Dendritic cell treated with granulocyte-macrophage colony-stimulating factor and Interleukin-4, amounts not matched to agents 40 ng/mL and 50 ng/mL, for 4 days (primary cell): ENCODE data around the gene SP7.

ENCODE experiments used
- H3K27ac Mint-ChIP-seq: one replicate; pipeline ENCODE4 v1.8.0; 2022; ENCODE audit warnings: mild to moderate bottlenecking, mixed read lengths
- H3K27me3 Mint-ChIP-seq: one replicate; pipeline ENCODE4 v1.8.0; 2022; ENCODE audit warnings: mild to moderate bottlenecking, mixed read lengths
- H3K36me3 Mint-ChIP-seq: one replicate; pipeline ENCODE4 v1.8.0; 2022; ENCODE audit warnings: low read depth, mixed read lengths
- H3K4me1 Mint-ChIP-seq: one replicate; pipeline ENCODE4 v1.8.0; 2022; ENCODE audit warnings: low read depth, mixed read lengths
- H3K4me3 Mint-ChIP-seq: one replicate; pipeline ENCODE4 v1.8.0; 2022; ENCODE audit warnings: mild to moderate bottlenecking, moderate library complexity, mixed read lengths
- H3K9me3 Mint-ChIP-seq: one replicate; pipeline ENCODE4 v1.8.0; 2022; ENCODE audit warnings: mixed read lengths
- intact Hi-C: fragments of 100-400 bp; cut with micrococcal nuclease; formaldehyde crosslinking; loops from one replicate; pipeline ENCODE4 v1.15.0; 2022

Gene SP7

DNA sequence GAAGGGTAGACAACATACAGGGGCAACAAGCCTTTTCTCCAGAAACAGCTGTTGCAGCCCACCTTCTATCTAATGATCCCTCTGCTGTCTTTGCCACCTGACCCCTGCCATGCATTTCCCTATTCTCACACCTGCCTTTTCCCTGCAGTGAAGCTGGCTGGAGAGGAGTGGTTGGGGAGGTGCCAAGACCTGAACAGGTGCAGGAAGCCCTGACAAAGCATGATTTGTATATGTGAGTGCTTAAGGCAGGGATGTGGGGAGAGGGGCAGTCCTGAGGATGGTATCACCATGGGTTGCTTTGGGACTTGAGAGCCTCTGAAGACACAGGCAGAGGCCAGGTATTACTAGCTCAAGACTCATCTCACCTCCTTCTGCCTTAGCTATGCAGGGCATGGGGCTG, 43.7 kb downstream of the SP7 start:
- Mint-ChIP-seq H3K27me3 (no peaks in the 10 kb centered on the region), H3K4me3 (no peak overlapping the region), H3K27ac (no peak overlapping the region), H3K4me1 (peaks cover 34% of the 10 kb centered on the region), H3K9me3 (no peaks in the 10 kb centered on the region), H3K36me3 (peaks cover 73% of the 10 kb centered on the region)
- intact Hi-C loops, result no loop called here

DNA sequence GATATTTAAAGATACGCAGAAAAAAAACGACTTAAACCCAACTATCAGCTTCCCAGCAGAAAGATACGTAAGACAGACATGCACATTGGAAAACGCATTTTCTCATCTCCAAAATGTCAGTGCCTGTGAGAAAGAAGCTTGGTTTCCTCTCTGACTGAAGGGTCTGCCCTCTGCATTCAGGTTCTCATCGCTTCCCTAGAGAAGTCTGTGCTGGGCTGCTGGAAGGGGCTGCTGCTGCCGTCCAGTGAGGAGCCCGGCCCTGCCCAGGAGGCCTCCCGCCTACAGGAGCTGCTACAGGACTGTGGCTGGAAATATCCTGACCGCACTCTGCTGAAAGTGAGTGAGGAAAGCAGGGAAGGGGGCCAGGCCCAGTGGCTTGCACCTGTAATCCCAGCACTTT, 45.5 kb downstream of the SP7 start:
- intact Hi-C loops, result no loop called here
- Mint-ChIP-seq H3K27ac (no peak overlapping the region), H3K36me3 (peaks cover 65% of the 10 kb centered on the region), H3K27me3 (no peaks in the 10 kb centered on the region), H3K4me1 (peaks cover 27% of the 10 kb centered on the region), H3K4me3 (no peak overlapping the region), H3K9me3 (no peaks in the 10 kb centered on the region)

DNA sequence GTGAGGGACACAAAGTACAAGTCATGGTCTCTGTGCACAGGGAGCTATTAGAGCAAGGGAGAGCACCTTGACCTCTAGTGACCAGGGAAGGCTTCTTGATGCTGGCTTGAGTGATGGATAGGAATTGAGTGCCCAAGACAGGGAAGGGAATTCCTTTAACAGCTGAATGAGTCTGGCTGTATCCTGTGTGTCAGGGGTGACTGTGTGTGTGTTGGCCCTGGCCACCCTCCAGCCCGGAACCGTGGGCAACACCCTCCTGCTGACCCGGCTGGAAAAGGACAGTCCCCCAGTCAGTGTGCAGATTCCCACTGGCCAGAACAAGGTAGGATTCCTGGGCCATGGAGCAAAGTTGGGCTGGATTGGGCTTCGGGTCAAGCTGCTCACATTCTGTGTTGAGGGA, 46.3 kb downstream of the SP7 start:
- peaks cover 24% of the 10 kb centered on the region for H3K4me1 Mint-ChIP-seq
- H3K36me3 Mint-ChIP-seq, result peaks cover 64% of the 10 kb centered on the region
- H3K27me3 Mint-ChIP-seq, result no peaks in the 10 kb centered on the region
- no peak overlapping the region for H3K4me3 Mint-ChIP-seq
- no peaks in the 10 kb centered on the region for H3K9me3 Mint-ChIP-seq
- no peak overlapping the region for H3K27ac Mint-ChIP-seq
- intact Hi-C loops, result no loop called here

GRCh38 chr12:53288322-53288721, 47.8 kb downstream of the SP7 start:
- peaks cover 22% of the 10 kb centered on the region for H3K4me1 Mint-ChIP-seq
- H3K27ac Mint-ChIP-seq, result peak overlapping the region; percentile 67
- intact Hi-C loops, result no loop called here
- H3K9me3 Mint-ChIP-seq, result no peaks in the 10 kb centered on the region
- no peaks in the 10 kb centered on the region for H3K27me3 Mint-ChIP-seq
- peaks cover 68% of the 10 kb centered on the region for H3K36me3 Mint-ChIP-seq
- H3K4me3 Mint-ChIP-seq, result no peak overlapping the region

DNA sequence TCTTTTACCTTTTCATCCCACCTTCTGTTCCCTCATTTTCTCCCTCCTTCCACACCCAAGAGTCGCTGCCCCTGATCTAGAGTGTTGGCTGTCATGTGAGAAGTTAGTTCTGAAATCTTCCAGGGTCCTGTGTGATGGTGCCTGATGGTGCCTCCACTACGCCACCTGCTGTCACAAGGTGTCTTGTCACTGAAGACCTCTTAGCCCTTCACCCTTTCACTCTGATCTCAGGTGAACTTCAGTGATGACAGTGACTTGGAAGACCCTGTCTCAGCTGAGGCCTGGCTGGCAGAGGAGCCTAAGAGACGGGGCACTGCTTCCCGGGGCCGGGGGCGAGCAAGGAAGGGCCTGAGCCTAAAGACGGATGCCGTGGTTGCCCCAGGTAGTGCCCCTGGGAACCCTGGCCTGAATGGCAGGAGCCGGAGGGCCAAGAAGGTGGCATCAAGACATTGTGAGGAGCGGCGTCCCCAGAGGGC, 48.4 kb downstream of the SP7 start:
- Mint-ChIP-seq H3K36me3 (peaks cover 68% of the 10 kb centered on the region), H3K4me3 (no peak overlapping the region), H3K27me3 (no peaks in the 10 kb centered on the region), H3K4me1 (peaks cover 22% of the 10 kb centered on the region), H3K27ac (peak overlapping the region; percentile 67), H3K9me3 (no peaks in the 10 kb centered on the region)
- intact Hi-C loops, result loop anchor here (1.0 kb wide), 1 partner anchor 74 kb away; no protein-coding TSS in a partner anchor

- Mint-ChIP-seq H3K27me3 (no peaks in the 10 kb centered on the region), H3K4me3 (no peak overlapping the region), H3K27ac (peak overlapping the region; percentile 67), H3K4me1 (peaks cover 22% of the 10 kb centered on the region), H3K36me3 (peaks cover 71% of the 10 kb centered on the region), H3K9me3 (no peaks in the 10 kb centered on the region)
- intact Hi-C loops, result no loop called here
Observed at GRCh38 chr12:53286448-53286847, 49.7 kb downstream of the SP7 start.

DNA sequence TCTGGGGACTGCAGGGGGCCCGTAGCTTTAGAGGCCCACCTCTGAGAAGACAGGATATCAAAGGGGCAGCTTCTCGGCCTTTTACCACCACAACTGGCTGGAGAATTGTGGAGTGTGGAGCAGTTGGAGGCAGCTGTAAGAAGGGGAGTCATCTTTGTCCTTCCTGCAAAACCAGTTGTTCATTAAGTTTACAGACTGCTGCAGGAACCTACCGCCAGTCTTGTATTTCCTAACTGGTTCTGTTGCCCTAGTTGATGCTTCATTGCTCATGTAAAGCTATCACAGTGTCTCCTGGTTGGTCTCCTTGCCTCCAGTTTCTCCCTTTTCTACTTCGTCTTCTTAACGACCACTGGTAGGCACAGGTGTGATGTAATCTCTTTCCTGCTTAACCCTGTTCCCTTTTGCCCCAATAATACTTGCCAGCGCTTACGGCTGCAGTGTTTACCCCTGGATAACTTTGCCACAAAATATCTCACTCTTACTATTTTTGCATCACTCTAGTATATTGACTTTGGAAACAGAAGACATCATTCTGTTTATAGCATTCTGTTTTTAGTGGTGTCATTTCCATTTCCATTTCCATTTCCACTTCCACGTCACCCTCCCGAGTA, 56.2 kb downstream of the SP7 start:
- peaks cover 82% of the 10 kb centered on the region for H3K36me3 Mint-ChIP-seq
- no peak overlapping the region for H3K4me3 Mint-ChIP-seq
- intact Hi-C loops, result no loop called here
- H3K4me1 Mint-ChIP-seq, result peaks cover 18% of the 10 kb centered on the region
- H3K9me3 Mint-ChIP-seq, result no peaks in the 10 kb centered on the region
- no peaks in the 10 kb centered on the region for H3K27me3 Mint-ChIP-seq
- no peak overlapping the region for H3K27ac Mint-ChIP-seq

GRCh38 chr12:53279283-53279869, 56.8 kb downstream of the SP7 start:
- intact Hi-C loops, result no loop called here
- Mint-ChIP-seq H3K4me3 (no peak overlapping the region), H3K27ac (no peak overlapping the region), H3K36me3 (peaks cover 86% of the 10 kb centered on the region), H3K4me1 (peaks cover 18% of the 10 kb centered on the region), H3K9me3 (no peaks in the 10 kb centered on the region), H3K27me3 (no peaks in the 10 kb centered on the region)

GRCh38 chr12:53277981-53278380, 58.2 kb downstream of the SP7 start:
- no peaks in the 10 kb centered on the region for H3K9me3 Mint-ChIP-seq
- H3K27me3 Mint-ChIP-seq, result no peaks in the 10 kb centered on the region
- H3K4me3 Mint-ChIP-seq, result no peak overlapping the region
- intact Hi-C loops, result no loop called here
- H3K36me3 Mint-ChIP-seq, result peaks cover 77% of the 10 kb centered on the region
- H3K4me1 Mint-ChIP-seq, result peaks cover 18% of the 10 kb centered on the region
- no peak overlapping the region for H3K27ac Mint-ChIP-seq
